ENCODE data around the gene PVR.

The PVR gene

GRCh38 chr19:44660081-44660480 lies 16.4 kb downstream of the PVR start:
- no peak overlapping the region for H3K4me3 ChIP-seq (replicated peaks; ENCODE audit: insufficient read depth, low read length)
- no peak overlapping the region for H3K27ac ChIP-seq (replicated peaks)
- DNase-seq (ENCODE audit: low read depth in 1 of 2, low spot score in 1 of 2) = no peak
- TF ChIP-seq POLR2AphosphoS5 (IDR thresholded peaks at IDR 0.05; ENCODE audit: low read depth) (no peak), CTCF (IDR thresholded peaks at IDR 0.05; ENCODE audit: insufficient read depth, low read length) (no peak), REST (IDR thresholded peaks at IDR 0.05; ENCODE audit: insufficient replicate concordance, low read depth) (no peak), SPI1 (IDR thresholded peaks at IDR 0.05; ENCODE audit: borderline replicate concordance, low read depth) (no peak), GABPA (IDR thresholded peaks at IDR 0.05; ENCODE audit: low read depth) (no peak)
- no peaks in the 10 kb centered on the region for H3K27me3 ChIP-seq (ENCODE audit: insufficient read depth, poor library complexity, severe bottlenecking)

GRCh38 chr19:44661205-44661604 lies 17.5 kb downstream of the PVR start:
- DNase-seq (ENCODE audit: low read depth in 1 of 2, low spot score in 1 of 2) = no peak
- no peak overlapping the region for H3K4me3 ChIP-seq (replicated peaks; ENCODE audit: insufficient read depth, low read length)
- H3K27me3 ChIP-seq (ENCODE audit: insufficient read depth, poor library complexity, severe bottlenecking) = no peaks in the 10 kb centered on the region
- no peak overlapping the region for H3K27ac ChIP-seq (replicated peaks)
- TF ChIP-seq GABPA (IDR thresholded peaks at IDR 0.05; ENCODE audit: low read depth) = no peak
- TF ChIP-seq POLR2AphosphoS5 (IDR thresholded peaks at IDR 0.05; ENCODE audit: low read depth) = no peak
- TF ChIP-seq CTCF (IDR thresholded peaks at IDR 0.05; ENCODE audit: insufficient read depth, low read length) = no peak
- no peak for TF ChIP-seq REST (IDR thresholded peaks at IDR 0.05; ENCODE audit: insufficient replicate concordance, low read depth)
- no peak for TF ChIP-seq SPI1 (IDR thresholded peaks at IDR 0.05; ENCODE audit: borderline replicate concordance, low read depth)

- TF ChIP-seq POLR2AphosphoS5 (IDR thresholded peaks at IDR 0.05; ENCODE audit: low read depth) = no peak
- TF ChIP-seq REST (IDR thresholded peaks at IDR 0.05; ENCODE audit: insufficient replicate concordance, low read depth) = no peak
- Histone ChIP-seq H3K4me3 (replicated peaks; ENCODE audit: insufficient read depth, low read length) (no peak overlapping the region), H3K27me3 (ENCODE audit: insufficient read depth, poor library complexity, severe bottlenecking) (no peaks in the 10 kb centered on the region), H3K27ac (replicated peaks) (no peak overlapping the region)
- no peak for DNase-seq (ENCODE audit: low read depth in 1 of 2, low spot score in 1 of 2)
Measured at GRCh38 chr19:44661904-44662303, 18.2 kb downstream of the PVR start.
